ENCODE measurements around the gene ABCA12. TPM values are rescaled to one million over a fixed set of nuclear protein-coding genes. Genes with fewer than 3 reads are reported as not detected.

ABCA12 gene
- total and polyA plus RNA-seq, 10 of the 15 experiments (the other 5 are each of a cell fraction or from before 2014, with no cell fraction given): 1.2 to 12.1 (median 6.0) TPM

GRCh38 chr2:215052404-215052803, 86.0 kb downstream of the ABCA12 start:
- Histone ChIP-seq H3K4me3 (no peak overlapping the region), H4K20me1 (ENCODE audit: control insufficient read depth, insufficient read depth) (no peaks in the 10 kb centered on the region), H3K36me3 (ENCODE audit: control insufficient read depth in 2 of 2, insufficient read depth in 2 of 2, low read length in 1 of 2) (no peaks in the 10 kb centered on the region), H3K27ac (ENCODE audit: control insufficient read depth, insufficient read depth) (no peak overlapping the region), H3K27me3 (replicated peaks in 1 of 2; ENCODE audit: control insufficient read depth in 2 of 2, insufficient read depth in 2 of 2, low read length in 1 of 2) (no peaks in the 10 kb centered on the region), H3K9ac (ENCODE audit: control insufficient read depth, insufficient read depth, low read length) (no peak overlapping the region), H3K9me3 (replicated peaks; ENCODE audit: control insufficient read depth, insufficient read depth, low read length) (peaks cover 2% of the 10 kb centered on the region; the same call in 2 of the 3 replicates), H3K79me2 (ENCODE audit: control insufficient read depth, insufficient read depth, low read length) (no peaks in the 10 kb centered on the region), H3K4me1 (ENCODE audit: control insufficient read depth, insufficient read depth, low read length) (no peaks in the 10 kb centered on the region), H3K4me2 (ENCODE audit: control insufficient read depth, insufficient read depth) (no peak overlapping the region), H2AFZ (ENCODE audit: control insufficient read depth, low read depth, low read length) (no peak overlapping the region)
- intact Hi-C loops (cut with micrococcal nuclease; ENCODE audit: unreplicated experiment): no loop called here
- POLR2A ChIA-PET: no interaction called here
- ATAC-seq (no peak), DNase-seq (ENCODE audit: low read depth, low spot score) (no peak), FAIRE-seq (no peak)
- in situ Hi-C loops (cut with MboI): no loop called here
- SMC1A ChIA-PET (ENCODE audit: uncharacterized antibody, unreplicated experiment): no interaction called here
- BruUV-seq (replicated peaks): no TSS peak
- CTCF ChIA-PET: no interaction called here
- RAD21 ChIA-PET (ENCODE audit: unreplicated experiment): no interaction called here
- TF ChIP-seq ZBTB11 (CRISPR knock-in tag; IDR thresholded peaks at IDR 0.05) (no peak), MAX (IDR thresholded peaks at IDR 0.05; ENCODE audit: low read depth, low read length) (no peak), EGR1 (IDR thresholded peaks at IDR 0.05; ENCODE audit: borderline replicate concordance in 1 of 2, low read depth in 2 of 2, low read length in 2 of 2) (no peak), IKZF1 (conservative IDR thresholded peaks at IDR 0.05) (no peak), TARDBP (IDR thresholded peaks at IDR 0.05; ENCODE audit: borderline replicate concordance) (no peak), ZNF384 (IDR thresholded peaks at IDR 0.05; ENCODE audit: borderline replicate concordance, low read depth, low read length) (no peak), IRF3 (IDR thresholded peaks at IDR 0.05) (no peak), BACH1 (IDR thresholded peaks at IDR 0.05; ENCODE audit: borderline replicate concordance) (no peak), WRNIP1 (IDR thresholded peaks at IDR 0.05; ENCODE audit: borderline replicate concordance, low read depth, low read length) (no peak)
- WGBS (ENCODE audit: insufficient coverage, insufficient replicate concordance, low lambda C conversion rate, missing lambda C conversion rate): 87% methylated on average over 3 of the region's 3 CpGs
